Measurements from ENCODE around the gene IGF2BP3. TPM values are rescaled to one million over a fixed set of nuclear protein-coding genes. Genes with fewer than 3 reads are reported as not detected.

Gene IGF2BP3
- total RNA-seq, 4 donors from 2014 or later: 0.13 to 0.35 TPM; not detected in 2

GRCh38 chr7:23291957-23292560 lies 178.2 kb downstream of the IGF2BP3 start:
- Histone ChIP-seq H3K27ac (no peak overlapping the region), H3K27me3 (peaks cover 26% of the 10 kb centered on the region), H3K9me3 (no peaks in the 10 kb centered on the region), H3K4me3 (no peak overlapping the region), H3K4me1 (no peaks in the 10 kb centered on the region), H3K36me3 (no peaks in the 10 kb centered on the region)
- no peak for ATAC-seq
- TF ChIP-seq CTCF (IDR thresholded peaks at IDR 0.05) (no peak), POLR2AphosphoS5 (IDR thresholded peaks at IDR 0.05) (no peak), POLR2A (IDR thresholded peaks at IDR 0.05) (no peak)
- 78 to 83% methylated on average over 1 to 3 of the region's 3 CpGs for WGBS, 2 donors (ENCODE audit: low coverage in 1 of 2)

- 84 to 94% methylated on average over 8 to 9 of the region's 9 CpGs for WGBS, 2 donors (ENCODE audit: low coverage in 1 of 2)
- no peak for ATAC-seq
- Histone ChIP-seq H3K4me3 (no peak overlapping the region), H3K4me1 (no peaks in the 10 kb centered on the region), H3K36me3 (no peaks in the 10 kb centered on the region), H3K27ac (no peak overlapping the region), H3K9me3 (no peaks in the 10 kb centered on the region), H3K27me3 (peaks cover 26% of the 10 kb centered on the region)
- TF ChIP-seq CTCF (IDR thresholded peaks at IDR 0.05) (no peak), POLR2AphosphoS5 (IDR thresholded peaks at IDR 0.05) (no peak), POLR2A (IDR thresholded peaks at IDR 0.05) (no peak), EP300 (IDR thresholded peaks at IDR 0.05) (no peak)
Measured at GRCh38 chr7:23290993-23291392, 179.3 kb downstream of the IGF2BP3 start.

GRCh38 chr7:23287612-23288011 lies 182.7 kb downstream of the IGF2BP3 start:
- H3K27ac ChIP-seq: no peak overlapping the region
- no peaks in the 10 kb centered on the region for H3K36me3 ChIP-seq
- no peaks in the 10 kb centered on the region for H3K9me3 ChIP-seq
- no peak overlapping the region for H3K4me3 ChIP-seq
- TF ChIP-seq POLR2A (IDR thresholded peaks at IDR 0.05) (no peak), POLR2AphosphoS5 (IDR thresholded peaks at IDR 0.05) (no peak), CTCF (IDR thresholded peaks at IDR 0.05) (no peak), EP300 (IDR thresholded peaks at IDR 0.05) (no peak)
- no peak for ATAC-seq
- WGBS, 2 donors (ENCODE audit: low coverage in 1 of 2): 93 to 94% methylated on average over 2 to 3 of the region's 5 CpGs
- no peaks in the 10 kb centered on the region for H3K4me1 ChIP-seq
- H3K27me3 ChIP-seq: peaks cover 8% of the 10 kb centered on the region

- H3K36me3 ChIP-seq: no peaks in the 10 kb centered on the region
- 73 to 75% methylated on average over 7 to 17 of the region's 18 CpGs for WGBS, 2 donors (ENCODE audit: low coverage in 1 of 2)
- H3K4me1 ChIP-seq: no peaks in the 10 kb centered on the region
- TF ChIP-seq POLR2A (IDR thresholded peaks at IDR 0.05): no peak
- no peak for TF ChIP-seq CTCF (IDR thresholded peaks at IDR 0.05)
- no peak for TF ChIP-seq EP300 (IDR thresholded peaks at IDR 0.05)
- TF ChIP-seq POLR2AphosphoS5 (IDR thresholded peaks at IDR 0.05): no peak
- H3K4me3 ChIP-seq: no peak overlapping the region
- H3K27me3 ChIP-seq: no peaks in the 10 kb centered on the region
- no peak for ATAC-seq
- no peaks in the 10 kb centered on the region for H3K9me3 ChIP-seq
- no peak overlapping the region for H3K27ac ChIP-seq
Measured at GRCh38 chr7:23285657-23286646, 184.3 kb downstream of the IGF2BP3 start.

Data from gastroesophageal sphincter (tissue), 4 donors.